Measurements from ENCODE around the gene SOX2. TPM values are rescaled to one million over a fixed set of nuclear protein-coding genes. Genes with fewer than 3 reads are reported as not detected.

Gene SOX2
- total RNA-seq, 1 experiment from 2014 or later, result 0.63 TPM

DNA sequence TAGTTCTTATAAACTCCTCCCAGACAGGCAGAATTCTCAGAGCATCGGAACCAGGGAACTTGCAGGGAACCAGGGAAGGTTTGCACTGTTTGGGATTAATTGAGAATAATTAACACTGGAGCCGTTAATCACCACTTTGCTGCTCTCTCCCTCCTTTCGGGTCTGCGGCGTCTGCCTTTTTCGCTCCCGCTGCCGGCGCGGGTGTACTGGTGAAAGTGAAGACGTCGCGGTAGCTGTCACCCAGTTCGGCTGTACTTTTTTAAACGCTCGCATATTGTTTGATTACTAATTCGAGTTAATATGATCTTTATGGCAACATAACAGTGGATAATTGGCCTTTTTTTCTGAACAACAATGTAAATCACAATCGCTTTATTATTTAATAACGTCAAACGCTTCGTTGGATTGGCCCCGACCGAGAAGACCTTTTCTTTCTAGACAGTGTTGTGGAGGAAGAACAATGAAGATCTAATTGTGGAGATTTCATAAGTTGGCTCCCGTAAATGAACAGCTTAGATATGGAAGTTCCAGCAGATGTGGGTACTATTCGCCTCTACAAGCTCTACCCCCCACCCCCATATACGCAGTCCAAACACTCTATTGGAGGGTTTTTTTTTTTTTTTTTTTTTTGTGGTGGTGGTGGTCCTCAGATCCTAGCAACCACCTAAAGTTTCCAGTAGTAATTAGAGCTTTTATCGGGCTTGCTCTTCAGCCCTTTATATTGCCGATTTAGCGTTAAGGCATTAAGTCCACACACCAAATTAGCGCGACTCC lies 12.7 kb downstream of the SOX2 start:
- H3K4me1 ChIP-seq (ENCODE audit: low read length), result peaks cover 13% of the 10 kb centered on the region
- DNase-seq, result no peak
- H3K4me2 ChIP-seq (ENCODE audit: low read depth, low read length, poor library complexity, severe bottlenecking), result no peak overlapping the region
- no peaks in the 10 kb centered on the region for H3K79me2 ChIP-seq (ENCODE audit: low read length)
- H3K4me3 ChIP-seq (ENCODE audit: low read length), result no peak overlapping the region
- H3K9me3 ChIP-seq (ENCODE audit: low read length), result no peaks in the 10 kb centered on the region
- H3K36me3 ChIP-seq (ENCODE audit: insufficient read depth, low read length), result no peaks in the 10 kb centered on the region
- no peaks in the 10 kb centered on the region for H3K27me3 ChIP-seq (ENCODE audit: low read length)
- H2AFZ ChIP-seq (ENCODE audit: low read length), result no peak overlapping the region
- H4K20me1 ChIP-seq (ENCODE audit: insufficient read depth, low read depth, low read length), result no peaks in the 10 kb centered on the region
- H3K9ac ChIP-seq (ENCODE audit: low read length), result no peak overlapping the region
- no peak overlapping the region for H3K27ac ChIP-seq (ENCODE audit: low read length)
- no peaks in the 10 kb centered on the region for H3K9me2 ChIP-seq (replicated peaks; ENCODE audit: insufficient read depth, low read length)

DNA sequence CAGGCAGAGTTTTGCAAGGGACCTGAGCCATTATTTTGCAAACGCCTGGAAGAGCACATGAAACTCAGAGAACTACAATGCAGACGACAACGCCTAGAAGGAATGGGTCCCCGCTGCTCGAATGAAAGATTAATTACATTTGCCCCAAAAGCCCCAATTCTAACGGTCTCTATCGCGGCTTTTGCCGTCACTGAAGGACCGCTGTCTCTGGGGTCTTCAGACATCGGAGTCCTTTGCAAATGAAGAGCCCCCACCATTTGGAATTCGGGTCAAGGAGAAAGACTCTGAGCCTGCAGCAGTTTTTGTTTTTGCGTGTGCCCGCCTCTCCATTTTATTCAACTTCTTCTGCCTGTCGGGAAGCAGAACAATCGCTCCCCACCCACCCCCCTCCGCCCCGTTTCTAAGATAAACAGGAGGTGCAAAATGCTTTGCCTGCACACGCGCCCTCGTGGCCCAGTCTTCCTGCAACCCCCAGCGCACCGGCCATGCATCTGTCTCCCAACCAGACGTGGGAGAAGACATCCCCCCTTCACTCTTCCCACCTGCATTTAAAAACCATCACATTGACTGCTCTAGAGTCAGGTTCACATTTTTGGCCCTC lies 13.5 kb downstream of the SOX2 start:
- Histone ChIP-seq H3K27ac (ENCODE audit: low read length) (no peak overlapping the region), H3K9ac (ENCODE audit: low read length) (no peak overlapping the region), H3K4me2 (ENCODE audit: low read depth, low read length, poor library complexity, severe bottlenecking) (no peak overlapping the region), H3K4me3 (ENCODE audit: low read length) (no peak overlapping the region), H3K9me2 (replicated peaks; ENCODE audit: insufficient read depth, low read length) (no peaks in the 10 kb centered on the region), H3K27me3 (ENCODE audit: low read length) (no peaks in the 10 kb centered on the region), H3K4me1 (ENCODE audit: low read length) (peaks cover 8% of the 10 kb centered on the region), H2AFZ (ENCODE audit: low read length) (no peak overlapping the region), H4K20me1 (ENCODE audit: insufficient read depth, low read depth, low read length) (no peaks in the 10 kb centered on the region), H3K79me2 (ENCODE audit: low read length) (no peaks in the 10 kb centered on the region), H3K9me3 (ENCODE audit: low read length) (no peaks in the 10 kb centered on the region), H3K36me3 (ENCODE audit: insufficient read depth, low read length) (no peaks in the 10 kb centered on the region)
- no peak for DNase-seq

GRCh38 chr3:181725830-181726229 lies 14.1 kb downstream of the SOX2 start:
- Histone ChIP-seq H3K4me1 (ENCODE audit: low read length) (peaks cover 8% of the 10 kb centered on the region), H3K4me2 (ENCODE audit: low read depth, low read length, poor library complexity, severe bottlenecking) (no peak overlapping the region), H2AFZ (ENCODE audit: low read length) (no peak overlapping the region), H3K79me2 (ENCODE audit: low read length) (no peaks in the 10 kb centered on the region), H3K9me2 (replicated peaks; ENCODE audit: insufficient read depth, low read length) (no peaks in the 10 kb centered on the region), H3K9ac (ENCODE audit: low read length) (no peak overlapping the region), H3K36me3 (ENCODE audit: insufficient read depth, low read length) (no peaks in the 10 kb centered on the region), H3K27ac (ENCODE audit: low read length) (no peak overlapping the region), H3K4me3 (ENCODE audit: low read length) (no peak overlapping the region), H3K9me3 (ENCODE audit: low read length) (no peaks in the 10 kb centered on the region), H3K27me3 (ENCODE audit: low read length) (no peaks in the 10 kb centered on the region), H4K20me1 (ENCODE audit: insufficient read depth, low read depth, low read length) (no peaks in the 10 kb centered on the region)
- DNase-seq, result no peak

- DNase-seq, result no peak
- peak overlapping the region; percentile 54; the same call in 1 of the 2 replicates for H3K4me3 ChIP-seq (ENCODE audit: low read length)
- peaks cover 8% of the 10 kb centered on the region for H3K4me1 ChIP-seq (ENCODE audit: low read length)
- H3K4me2 ChIP-seq (ENCODE audit: low read depth, low read length, poor library complexity, severe bottlenecking), result peak overlapping the region; percentile 58
- no peak overlapping the region for H2AFZ ChIP-seq (ENCODE audit: low read length)
- no peaks in the 10 kb centered on the region for H3K9me2 ChIP-seq (replicated peaks; ENCODE audit: insufficient read depth, low read length)
- no peaks in the 10 kb centered on the region for H3K36me3 ChIP-seq (ENCODE audit: insufficient read depth, low read length)
- H3K27me3 ChIP-seq (ENCODE audit: low read length), result no peaks in the 10 kb centered on the region
- H4K20me1 ChIP-seq (ENCODE audit: insufficient read depth, low read depth, low read length), result no peaks in the 10 kb centered on the region
- no peaks in the 10 kb centered on the region for H3K9me3 ChIP-seq (ENCODE audit: low read length)
- peak overlapping the region; percentile 36; the same call in 1 of the 2 replicates for H3K9ac ChIP-seq (ENCODE audit: low read length)
- H3K27ac ChIP-seq (ENCODE audit: low read length), result no peak overlapping the region
- H3K79me2 ChIP-seq (ENCODE audit: low read length), result no peaks in the 10 kb centered on the region
Measured at GRCh38 chr3:181726351-181727330, 14.9 kb downstream of the SOX2 start.

GRCh38 chr3:181727341-181728032 lies 15.8 kb downstream of the SOX2 start:
- peak overlapping the region; percentile 54; the same call in 1 of the 2 replicates for H3K4me3 ChIP-seq (ENCODE audit: low read length)
- H3K9me3 ChIP-seq (ENCODE audit: low read length), result no peaks in the 10 kb centered on the region
- no peaks in the 10 kb centered on the region for H3K36me3 ChIP-seq (ENCODE audit: insufficient read depth, low read length)
- DNase-seq, result no peak
- H3K4me2 ChIP-seq (ENCODE audit: low read depth, low read length, poor library complexity, severe bottlenecking), result peak overlapping the region; percentile 58
- no peaks in the 10 kb centered on the region for H3K27me3 ChIP-seq (ENCODE audit: low read length)
- H3K9me2 ChIP-seq (replicated peaks; ENCODE audit: insufficient read depth, low read length), result no peaks in the 10 kb centered on the region
- peak overlapping the region; percentile 36; the same call in 1 of the 2 replicates for H3K9ac ChIP-seq (ENCODE audit: low read length)
- H4K20me1 ChIP-seq (ENCODE audit: insufficient read depth, low read depth, low read length), result no peaks in the 10 kb centered on the region
- no peaks in the 10 kb centered on the region for H3K79me2 ChIP-seq (ENCODE audit: low read length)
- H3K4me1 ChIP-seq (ENCODE audit: low read length), result peaks cover 8% of the 10 kb centered on the region
- no peak overlapping the region for H2AFZ ChIP-seq (ENCODE audit: low read length)
- H3K27ac ChIP-seq (ENCODE audit: low read length), result no peak overlapping the region

GRCh38 chr3:181728470-181729340 lies 17.0 kb downstream of the SOX2 start:
- H3K4me1 ChIP-seq (ENCODE audit: low read length), result peaks cover 8% of the 10 kb centered on the region
- H3K27ac ChIP-seq (ENCODE audit: low read length), result no peak overlapping the region
- H3K79me2 ChIP-seq (ENCODE audit: low read length), result no peaks in the 10 kb centered on the region
- no peaks in the 10 kb centered on the region for H3K9me2 ChIP-seq (replicated peaks; ENCODE audit: insufficient read depth, low read length)
- H3K9me3 ChIP-seq (ENCODE audit: low read length), result no peaks in the 10 kb centered on the region
- no peak overlapping the region for H2AFZ ChIP-seq (ENCODE audit: low read length)
- H3K4me2 ChIP-seq (ENCODE audit: low read depth, low read length, poor library complexity, severe bottlenecking), result no peak overlapping the region
- no peak for DNase-seq
- H3K27me3 ChIP-seq (ENCODE audit: low read length), result no peaks in the 10 kb centered on the region
- no peaks in the 10 kb centered on the region for H4K20me1 ChIP-seq (ENCODE audit: insufficient read depth, low read depth, low read length)
- H3K4me3 ChIP-seq (ENCODE audit: low read length), result no peak overlapping the region
- no peaks in the 10 kb centered on the region for H3K36me3 ChIP-seq (ENCODE audit: insufficient read depth, low read length)
- H3K9ac ChIP-seq (ENCODE audit: low read length), result no peak overlapping the region

GRCh38 chr3:181729341-181729869 lies 17.7 kb downstream of the SOX2 start:
- H3K4me3 ChIP-seq (ENCODE audit: low read length), result no peak overlapping the region
- no peak for DNase-seq
- no peaks in the 10 kb centered on the region for H3K36me3 ChIP-seq (ENCODE audit: insufficient read depth, low read length)
- no peaks in the 10 kb centered on the region for H3K9me3 ChIP-seq (ENCODE audit: low read length)
- no peaks in the 10 kb centered on the region for H3K79me2 ChIP-seq (ENCODE audit: low read length)
- H3K9ac ChIP-seq (ENCODE audit: low read length), result no peak overlapping the region
- no peak overlapping the region; the same call in 1 of the 2 replicates for H2AFZ ChIP-seq (ENCODE audit: low read length)
- no peaks in the 10 kb centered on the region for H3K9me2 ChIP-seq (replicated peaks; ENCODE audit: insufficient read depth, low read length)
- no peak overlapping the region for H3K4me2 ChIP-seq (ENCODE audit: low read depth, low read length, poor library complexity, severe bottlenecking)
- peaks cover 8% of the 10 kb centered on the region for H3K4me1 ChIP-seq (ENCODE audit: low read length)
- no peak overlapping the region for H3K27ac ChIP-seq (ENCODE audit: low read length)
- no peaks in the 10 kb centered on the region for H4K20me1 ChIP-seq (ENCODE audit: insufficient read depth, low read depth, low read length)
- no peaks in the 10 kb centered on the region for H3K27me3 ChIP-seq (ENCODE audit: low read length)

Data from Karpas-422 (cell line).